Measurements from ENCODE around the gene STYXL1.

STYXL1 gene

GRCh38 chr7:75951506-75951905 is 96.3 kb downstream of the STYXL1 start:
- no peak for DNase-seq

- DNase-seq, result no peak
Observed at GRCh38 chr7:75950111-75950681, 97.6 kb downstream of the STYXL1 start.

GRCh38 chr7:75948179-75948578 is 99.6 kb downstream of the STYXL1 start:
- no peak for DNase-seq

All from eye (tissue), 1 donor.